Osteocyte (in vitro differentiated cells): ENCODE data around the gene HEG1. TPM values are rescaled to one million over a fixed set of nuclear protein-coding genes. Genes with fewer than 3 reads are reported as not detected.

ENCODE experiments used
- DNase-seq: peaks from one replicate; pipeline ENCODE4 v3.0.0; 2021; ENCODE audit warnings: mixed read lengths; ENCODE audit not compliant: unreplicated experiment; ENCODE audit errors: extremely low spot score
- H3K27ac Mint-ChIP-seq: one replicate; pipeline ENCODE4 v1.8.0; 2021; ENCODE audit warnings: mild to moderate bottlenecking, mixed read lengths; ENCODE audit not compliant: unreplicated experiment
- H3K27me3 Mint-ChIP-seq: one replicate; pipeline ENCODE4 v1.8.0; 2021; ENCODE audit warnings: mixed read lengths; ENCODE audit not compliant: unreplicated experiment
- H3K36me3 Mint-ChIP-seq: one replicate; pipeline ENCODE4 v1.8.0; 2021; ENCODE audit warnings: mixed read lengths; ENCODE audit not compliant: unreplicated experiment
- H3K4me1 Mint-ChIP-seq: one replicate; pipeline ENCODE4 v1.8.0; 2021; ENCODE audit warnings: mixed read lengths; ENCODE audit not compliant: unreplicated experiment
- H3K4me3 Mint-ChIP-seq: one replicate; pipeline ENCODE4 v1.8.0; 2021; ENCODE audit warnings: mild to moderate bottlenecking, moderate library complexity, mixed read lengths; ENCODE audit not compliant: unreplicated experiment
- H3K9me3 Mint-ChIP-seq: one replicate; pipeline ENCODE4 v1.8.0; 2021; ENCODE audit warnings: mixed read lengths; ENCODE audit not compliant: unreplicated experiment
- CTCF ChIP-seq: fragments of 200-600 bp; sonication (generic); IDR thresholded peaks from 2 replicates; pipeline ENCODE4 v1.5.0; 2021; ENCODE audit warnings: antibody characterized with exemption, mild to moderate bottlenecking, moderate library complexity
- total RNA-seq: library from RNA; stranded (reverse); gene quantifications from 2 replicates; pipeline ENCODE4 v1.2.1, GENCODE V29; 2021

HEG1 gene
- total RNA-seq, 1 donor from 2014 or later = 123 TPM

GRCh38 chr3:124935794-124936542 lies 119.8 kb downstream of the HEG1 start:
- Mint-ChIP-seq H3K4me1 (no peaks in the 10 kb centered on the region), H3K27ac (no peak overlapping the region), H3K36me3 (no peaks in the 10 kb centered on the region), H3K9me3 (no peaks in the 10 kb centered on the region), H3K27me3 (no peaks in the 10 kb centered on the region), H3K4me3 (no peak overlapping the region)
- DNase-seq = no peak
- no peak for TF ChIP-seq CTCF

- no peaks in the 10 kb centered on the region for H3K9me3 Mint-ChIP-seq
- H3K27ac Mint-ChIP-seq = no peak overlapping the region
- no peaks in the 10 kb centered on the region for H3K27me3 Mint-ChIP-seq
- TF ChIP-seq CTCF = no peak
- H3K4me3 Mint-ChIP-seq = no peak overlapping the region
- no peaks in the 10 kb centered on the region for H3K36me3 Mint-ChIP-seq
- no peak for DNase-seq
- H3K4me1 Mint-ChIP-seq = no peaks in the 10 kb centered on the region
Observed at GRCh38 chr3:124935264-124935663, 120.5 kb downstream of the HEG1 start.

- H3K9me3 Mint-ChIP-seq = no peaks in the 10 kb centered on the region
- H3K36me3 Mint-ChIP-seq = no peaks in the 10 kb centered on the region
- H3K27ac Mint-ChIP-seq = no peak within 1 kb of the TSS
- H3K27me3 Mint-ChIP-seq = no peaks in the 10 kb centered on the region
- H3K4me3 Mint-ChIP-seq = no peak within 1 kb of the TSS
- DNase-seq = no peak
- H3K4me1 Mint-ChIP-seq = no peaks in the 10 kb centered on the region
- TF ChIP-seq CTCF = no peak
Observed at GRCh38 chr3:124934577-124934976, 121.2 kb downstream of the HEG1 start, which contains the start of gene MUC13. TSS of gene MUC13 (minus strand) at chr3:124934751. CDS start at chr3:124934712, 39 bp downstream.

GRCh38 chr3:124928333-124929202 lies 127.2 kb downstream of the HEG1 start:
- Mint-ChIP-seq H3K36me3 (no peaks in the 10 kb centered on the region), H3K27me3 (peaks cover 2% of the 10 kb centered on the region), H3K27ac (no peak overlapping the region), H3K4me1 (peaks cover 2% of the 10 kb centered on the region), H3K9me3 (no peaks in the 10 kb centered on the region), H3K4me3 (no peak overlapping the region)
- TF ChIP-seq CTCF = peak; percentile 86
- DNase-seq = no peak

- Mint-ChIP-seq H3K4me1 (peaks cover 2% of the 10 kb centered on the region), H3K27me3 (peaks cover 2% of the 10 kb centered on the region), H3K4me3 (no peak overlapping the region), H3K9me3 (no peaks in the 10 kb centered on the region), H3K36me3 (no peaks in the 10 kb centered on the region), H3K27ac (no peak overlapping the region)
- no peak for DNase-seq
- no peak for TF ChIP-seq CTCF
Observed at GRCh38 chr3:124927574-124928045, 128.2 kb downstream of the HEG1 start.
